Femur (tissue), 1 donor: ENCODE measurements around the gene ADGRB2.

Source experiments
- DNase-seq: peaks from one replicate; pipeline ENCODE4 v3.0.0-alpha.2; 2017

ADGRB2 gene

DNA sequence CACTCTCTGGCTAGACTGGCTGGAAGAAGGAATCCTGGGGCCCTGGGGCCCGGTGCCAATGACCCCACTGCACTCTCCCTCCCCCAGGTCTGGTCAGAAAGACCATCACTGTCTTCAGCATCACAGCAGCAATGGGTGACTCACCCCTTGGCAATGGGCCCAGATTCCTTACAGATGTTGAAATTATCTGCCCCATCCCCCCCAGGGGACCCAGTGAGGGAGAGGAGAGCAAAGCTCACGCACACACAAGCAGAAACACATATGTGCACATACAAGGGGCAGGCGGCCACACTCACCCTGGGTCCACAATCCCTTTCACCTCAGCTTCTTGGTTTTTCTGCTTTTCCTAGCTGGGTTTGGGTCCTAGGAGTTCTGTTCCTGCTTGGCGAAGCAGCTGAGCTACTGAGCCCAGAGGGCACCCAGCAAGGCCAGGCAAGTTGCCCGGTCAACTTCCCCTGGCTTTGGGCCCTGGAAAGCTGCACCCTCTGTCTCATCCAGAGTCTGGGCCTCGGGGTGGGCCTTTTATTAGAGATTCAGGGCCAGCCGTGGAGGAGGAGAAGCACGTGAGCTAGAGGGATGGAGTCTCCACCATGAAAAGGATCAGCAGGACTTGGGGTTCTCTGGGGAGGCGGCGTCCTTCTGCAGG is 62.9 kb downstream of the ADGRB2 start:
- DNase-seq, result peak; percentile 93

- DNase-seq, result no peak
These were observed 63.6 kb downstream of the ADGRB2 start for GRCh38 chr1:31700468-31701090.

- DNase-seq, result no peak
These were observed 64.7 kb downstream of the ADGRB2 start for GRCh38 chr1:31699341-31699891.

DNA sequence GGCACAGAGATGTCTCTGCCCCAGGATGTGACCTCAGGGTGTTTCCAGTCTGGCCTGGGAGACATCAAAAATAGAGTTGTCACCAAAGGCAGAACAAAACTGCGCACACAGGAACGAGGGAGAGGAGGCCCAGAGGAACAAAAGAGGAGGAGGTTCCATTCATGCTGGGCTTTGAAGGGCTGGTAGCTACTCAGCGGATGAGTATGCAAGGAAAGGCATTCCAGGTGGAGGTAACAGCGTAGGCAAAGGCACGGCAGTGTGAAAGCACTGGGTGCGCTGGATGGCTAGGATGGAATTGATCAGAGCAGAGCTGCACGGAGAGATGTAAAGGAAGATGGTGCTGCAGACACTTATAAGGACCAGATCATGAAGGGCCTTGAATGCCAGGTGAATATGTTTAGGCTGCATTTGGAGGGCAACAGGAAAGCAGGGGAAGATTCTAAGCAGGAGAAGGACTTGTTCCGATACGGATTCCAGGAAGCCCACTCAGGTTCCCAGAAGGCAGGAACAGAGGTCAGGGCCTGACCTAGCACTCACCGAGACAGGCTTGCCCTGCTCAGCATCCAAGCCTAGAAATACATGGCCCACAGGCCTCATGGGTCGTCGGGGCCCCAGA is 66.7 kb downstream of the ADGRB2 start:
- DNase-seq, result no peak

GRCh38 chr1:31696242-31696641 is 67.9 kb downstream of the ADGRB2 start:
- peak; percentile 70 for DNase-seq

- no peak for DNase-seq
These were observed 68.8 kb downstream of the ADGRB2 start for GRCh38 chr1:31695327-31695726.

- peak; percentile 61 for DNase-seq
These were observed 69.2 kb downstream of the ADGRB2 start for GRCh38 chr1:31694964-31695313.

DNA sequence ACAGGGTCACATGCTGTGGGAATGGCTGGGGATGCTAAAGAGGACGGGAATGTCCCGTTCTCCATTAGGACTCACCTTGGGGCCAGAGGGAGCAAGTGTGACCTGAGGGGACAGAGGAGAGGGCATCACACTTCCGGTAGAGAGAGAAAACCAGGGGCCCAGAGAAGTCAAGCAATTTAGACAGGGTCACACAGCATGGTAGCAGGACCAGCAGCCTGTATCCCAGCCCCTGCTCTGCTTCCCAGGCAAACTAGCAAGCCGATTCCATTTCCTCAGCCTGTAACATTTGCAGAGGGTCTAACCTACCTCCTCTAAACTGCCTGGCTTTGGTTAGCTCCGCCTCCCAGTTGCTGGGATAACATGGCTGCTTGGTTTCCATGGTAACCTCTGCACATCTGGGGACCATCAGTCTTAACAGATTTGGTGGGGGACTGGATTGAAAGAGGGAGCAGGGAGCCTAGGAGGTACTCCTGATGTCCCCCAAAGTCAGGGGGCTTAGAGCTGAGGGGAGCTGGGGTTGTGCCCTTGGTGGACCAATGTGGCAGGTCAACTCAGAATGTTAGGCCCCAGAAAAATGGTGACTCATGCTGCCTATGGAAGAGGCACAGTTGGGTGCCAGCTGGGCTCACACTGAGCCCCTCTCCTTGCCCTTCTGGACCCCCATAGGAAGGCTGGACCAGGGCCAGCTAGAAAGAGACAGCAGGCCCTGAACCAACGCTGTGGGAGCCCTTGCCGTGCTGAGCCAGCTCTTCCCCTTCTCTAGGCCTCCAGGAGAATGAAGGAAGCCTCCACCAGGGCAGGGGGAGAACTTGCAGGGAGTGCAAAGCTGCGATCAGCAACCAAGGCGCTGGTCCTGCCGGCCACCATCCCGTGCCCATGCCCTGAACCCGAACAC is 69.8 kb downstream of the ADGRB2 start:
- no peak for DNase-seq

GRCh38 chr1:31693231-31693630 is 70.9 kb downstream of the ADGRB2 start:
- DNase-seq, result no peak

GRCh38 chr1:31691951-31692350 is 72.2 kb downstream of the ADGRB2 start:
- no peak for DNase-seq

DNA sequence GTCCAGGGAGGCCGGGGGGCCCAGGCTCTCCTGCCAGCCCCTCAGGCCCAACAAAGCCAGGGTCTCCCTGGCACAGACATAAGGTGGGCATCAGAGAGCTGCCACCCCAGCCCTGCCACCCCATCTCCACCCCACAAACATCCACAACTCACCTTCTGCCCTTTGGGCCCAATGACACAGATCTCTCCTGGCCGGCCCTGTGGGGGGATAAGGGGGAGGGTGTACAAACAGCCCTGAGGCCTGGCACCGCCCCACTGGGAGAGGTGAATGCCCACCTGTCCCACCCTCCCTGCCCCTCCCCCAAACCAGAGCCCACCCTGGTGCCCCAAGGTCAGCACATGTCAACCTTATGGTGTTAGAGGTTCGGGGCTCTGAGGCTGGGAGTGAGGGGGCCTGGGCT is 72.7 kb downstream of the ADGRB2 start:
- no peak for DNase-seq

DNA sequence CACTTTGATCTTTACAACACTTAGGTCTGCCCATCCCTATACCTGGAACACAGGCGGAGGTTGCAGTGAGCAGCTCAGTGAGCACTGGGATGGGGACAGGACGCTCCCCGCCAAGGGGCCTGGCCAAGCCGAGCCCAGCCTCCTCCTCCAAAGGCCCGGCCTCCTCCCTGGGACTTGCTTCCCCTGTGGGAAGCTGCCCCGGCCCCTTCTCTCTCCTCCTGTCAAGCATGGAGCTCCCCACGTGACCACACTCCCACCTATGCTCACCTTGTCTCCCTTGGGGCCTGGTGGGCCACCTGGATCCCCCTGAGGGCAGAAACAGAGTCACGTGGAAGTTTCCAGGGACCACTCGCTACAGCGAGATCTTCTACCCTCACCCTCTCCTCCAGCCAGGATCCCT is 73.2 kb downstream of the ADGRB2 start:
- no peak for DNase-seq

- no peak for DNase-seq
These were observed 74.3 kb downstream of the ADGRB2 start for GRCh38 chr1:31689854-31690253.

DNA sequence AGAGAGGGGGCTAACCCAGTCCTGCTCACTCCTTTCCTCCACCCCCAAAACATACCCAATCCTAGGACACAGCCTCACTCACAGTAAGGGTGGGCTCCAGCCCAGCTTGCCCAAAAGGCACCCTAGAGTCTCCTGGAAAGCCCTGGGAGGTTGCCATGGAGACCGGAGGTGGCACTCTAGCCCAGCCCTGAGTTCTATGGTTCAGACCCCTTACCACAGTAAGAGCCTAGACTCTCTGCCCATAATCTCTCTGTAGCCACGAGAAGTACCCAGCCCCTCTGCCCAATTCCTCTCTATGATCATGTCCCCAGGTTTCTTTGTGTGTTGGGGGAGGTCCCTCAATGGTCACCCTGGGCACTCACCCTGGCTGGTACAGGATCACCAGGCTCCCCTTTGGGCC is 74.8 kb downstream of the ADGRB2 start:
- DNase-seq, result no peak

DNA sequence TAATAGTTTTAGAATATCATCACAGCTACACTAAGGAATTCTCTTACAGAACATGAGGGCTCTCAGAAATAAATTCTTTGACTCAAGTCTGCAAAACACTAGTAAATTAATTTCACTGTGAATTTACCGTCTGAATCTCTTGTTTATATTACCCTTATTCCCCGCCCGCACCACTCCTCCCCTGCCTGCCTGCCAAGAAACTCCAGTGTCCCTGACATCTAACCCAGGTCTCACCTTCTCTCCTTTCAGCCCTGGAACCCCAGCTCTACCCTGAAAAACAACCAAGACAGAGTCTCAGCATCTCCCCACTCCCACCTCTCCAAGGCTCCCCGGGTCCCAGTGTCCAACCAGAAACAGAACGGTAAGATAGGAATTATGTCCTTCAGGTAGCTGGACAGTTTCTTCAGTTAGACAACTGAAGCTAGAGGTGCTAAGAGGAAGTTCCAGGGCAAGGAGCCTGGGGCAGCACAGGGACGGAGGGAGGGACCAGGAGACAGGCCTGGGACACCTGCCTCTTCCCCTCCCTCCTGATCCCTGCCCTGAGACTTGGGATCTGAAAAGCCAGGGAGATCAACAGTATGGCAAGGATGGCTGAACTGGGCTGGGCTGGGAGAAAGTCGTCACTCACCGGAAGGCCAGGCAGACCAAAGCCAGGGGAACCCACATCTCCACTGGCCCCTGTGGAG is 75.8 kb downstream of the ADGRB2 start:
- DNase-seq, result no peak

- DNase-seq, result no peak
These were observed 76.5 kb downstream of the ADGRB2 start for GRCh38 chr1:31687601-31688000.

DNA sequence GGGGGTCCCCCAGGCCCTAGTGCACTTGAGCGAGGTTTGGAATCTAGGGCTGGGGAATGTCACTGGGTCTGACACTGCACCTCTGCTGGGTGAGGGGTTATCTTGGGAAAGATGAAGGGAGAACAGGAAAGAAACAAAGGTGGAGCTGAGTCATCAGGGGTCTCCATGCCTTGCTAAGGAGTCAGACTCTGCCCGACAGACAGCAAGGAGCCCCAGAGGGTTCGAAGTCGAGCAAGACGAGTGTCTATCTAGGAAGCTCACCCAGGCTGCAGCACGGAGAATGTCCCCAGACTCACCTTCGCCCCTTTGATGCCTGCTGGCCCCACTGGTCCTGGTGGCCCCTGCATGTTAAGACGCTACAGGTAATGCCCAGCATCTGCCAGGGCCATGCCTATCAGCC is 78.3 kb downstream of the ADGRB2 start:
- no peak for DNase-seq

DNA sequence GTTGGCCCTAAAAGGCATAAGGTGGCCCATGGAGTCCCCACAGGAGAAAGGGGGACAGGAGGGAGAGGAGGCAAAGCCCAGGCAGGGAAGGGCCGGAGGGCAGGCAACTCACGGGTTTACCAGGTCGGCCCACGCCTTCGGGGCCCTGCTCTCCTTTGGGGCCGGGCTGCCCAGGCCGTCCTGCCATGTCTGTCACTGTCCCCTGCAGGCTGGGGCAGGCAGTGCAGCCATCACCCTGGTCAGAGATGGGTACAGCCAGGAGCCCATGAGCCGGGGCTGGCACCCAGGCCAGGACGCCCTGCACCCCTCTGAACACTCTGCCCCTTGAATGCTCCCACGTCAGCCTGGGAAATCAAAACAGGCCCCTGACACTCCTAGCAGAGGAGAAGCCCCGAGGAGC is 80.1 kb downstream of the ADGRB2 start:
- no peak for DNase-seq

- DNase-seq, result no peak
These were observed 82.7 kb downstream of the ADGRB2 start for GRCh38 chr1:31681415-31681814.

DNA sequence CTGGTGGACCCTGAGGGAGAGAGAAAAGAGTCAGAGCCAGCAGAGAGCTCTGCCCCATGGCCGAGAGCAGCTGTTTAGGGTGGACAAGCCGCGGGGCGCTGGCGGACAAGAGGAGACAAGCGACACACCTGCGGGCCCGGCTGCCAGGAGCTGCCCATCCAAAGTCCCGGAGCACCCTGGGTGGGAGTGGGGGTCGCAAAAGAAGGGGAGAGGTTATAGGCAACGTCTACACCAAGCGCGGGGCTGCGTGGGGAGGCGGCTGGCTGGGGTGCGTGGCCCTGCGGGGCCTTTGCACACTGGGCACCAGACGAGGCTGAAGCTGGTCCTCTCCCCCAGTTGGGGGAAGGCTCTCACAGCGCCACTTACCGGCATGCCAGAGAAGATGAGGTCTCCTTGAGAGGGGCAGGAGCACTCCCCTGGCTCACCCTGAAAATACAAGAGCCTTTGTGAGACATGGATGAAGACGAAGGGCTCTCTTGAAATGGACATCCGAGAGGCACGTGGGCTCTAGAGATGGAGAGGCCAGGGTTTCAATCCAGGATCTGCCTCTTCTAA is 84.4 kb downstream of the ADGRB2 start:
- DNase-seq, result no peak

GRCh38 chr1:31679091-31679490 is 85.0 kb downstream of the ADGRB2 start:
- DNase-seq, result no peak

- no peak for DNase-seq
These were observed 85.5 kb downstream of the ADGRB2 start for GRCh38 chr1:31678681-31679080.
